ENCODE measurements around the gene KIAA0232. TPM values are rescaled to one million over a fixed set of nuclear protein-coding genes. Genes with fewer than 3 reads are reported as not detected.

Gene KIAA0232
- polyA plus RNA-seq, 3 donors from 2014 or later, result 3.7 to 21.6 (median 5.9) TPM

DNA sequence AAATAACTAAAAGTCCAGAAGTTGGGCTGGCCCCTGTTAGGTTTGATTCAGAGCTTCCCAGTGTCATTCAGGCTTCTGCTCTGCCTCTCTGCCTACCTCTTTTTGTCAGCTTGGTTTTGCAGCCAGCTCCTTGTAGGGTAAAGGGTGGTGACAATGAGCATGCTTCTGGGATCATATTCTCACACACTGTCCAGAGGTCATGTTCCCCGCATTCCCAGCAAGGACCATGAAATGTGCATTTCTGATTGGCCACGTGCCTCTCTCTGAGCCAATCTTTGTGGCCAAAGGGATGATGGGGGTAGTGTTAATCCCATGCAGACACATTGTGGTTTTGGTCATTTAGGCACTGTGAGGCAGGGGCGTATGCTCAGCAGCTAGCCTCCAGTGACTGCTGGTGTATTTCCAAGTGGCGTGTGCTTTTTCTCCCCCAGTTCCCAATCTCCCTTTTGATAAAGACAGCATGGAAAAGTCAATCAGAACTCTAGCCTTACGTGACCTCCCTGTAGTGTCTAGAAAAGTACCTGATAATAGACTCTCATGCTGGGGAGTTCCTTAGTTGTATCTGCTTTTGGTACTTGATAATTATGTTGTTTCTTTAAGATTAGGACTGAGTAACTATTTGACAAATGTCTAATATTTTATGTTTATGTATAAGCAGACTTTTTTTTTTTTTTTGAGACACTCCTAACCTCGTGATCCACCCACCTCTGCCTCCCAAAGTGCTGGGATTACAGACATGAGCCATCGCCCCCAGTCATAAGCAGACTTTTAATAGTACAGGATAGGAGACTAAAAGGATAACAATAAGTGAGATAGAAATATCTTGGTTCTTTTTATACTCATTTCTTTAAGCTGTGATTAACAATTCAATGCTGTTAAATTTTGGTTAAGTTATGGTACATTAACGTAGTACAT lies 57.8 kb downstream of the KIAA0232 start:
- Mint-ChIP-seq H3K4me1 (peaks cover 24 to 41% of the 10 kb centered on the region in 2 donors), H3K9me3 (no peaks in the 10 kb centered on the region), H3K27ac (peak overlapping the region; percentile 6 to 81 (median 64)), H3K36me3 (peaks cover 5 to 17% (median 8%) of the 10 kb centered on the region in 3 donors), H3K27me3 (ENCODE audit: low read depth in 3 of 3) (no peaks in the 10 kb centered on the region), H3K4me3 (no peak overlapping the region)
- no peak for DNase-seq

DNA sequence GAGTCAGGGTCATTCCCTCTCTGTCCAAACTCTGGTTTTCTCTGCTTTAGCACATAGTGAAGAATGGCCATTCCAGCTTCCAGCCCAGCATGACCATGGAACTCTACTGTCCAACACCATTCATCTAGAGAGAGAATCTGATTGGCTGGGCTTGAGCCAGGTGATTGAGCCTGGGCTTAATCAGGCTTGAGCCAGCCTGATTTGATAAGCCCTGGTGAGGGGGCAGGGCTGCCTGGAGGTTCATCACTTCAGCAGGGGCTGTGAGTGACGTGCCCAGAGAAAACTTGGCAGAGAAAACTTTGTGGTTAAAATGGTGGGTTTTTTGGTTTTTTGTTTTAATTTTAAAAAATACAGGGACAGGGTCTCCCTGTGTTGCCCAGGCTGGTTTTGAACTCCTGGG lies 62.5 kb downstream of the KIAA0232 start:
- peaks cover 17 to 53% of the 10 kb centered on the region in 2 donors for H3K4me1 Mint-ChIP-seq
- H3K9me3 Mint-ChIP-seq, result no peaks in the 10 kb centered on the region
- H3K4me3 Mint-ChIP-seq, result no peak overlapping the region
- no peaks in the 10 kb centered on the region for H3K27me3 Mint-ChIP-seq (ENCODE audit: low read depth in 3 of 3)
- no peak for DNase-seq
- peaks cover 4 to 21% (median 10%) of the 10 kb centered on the region in 3 donors for H3K36me3 Mint-ChIP-seq
- no peak overlapping the region for H3K27ac Mint-ChIP-seq

DNA sequence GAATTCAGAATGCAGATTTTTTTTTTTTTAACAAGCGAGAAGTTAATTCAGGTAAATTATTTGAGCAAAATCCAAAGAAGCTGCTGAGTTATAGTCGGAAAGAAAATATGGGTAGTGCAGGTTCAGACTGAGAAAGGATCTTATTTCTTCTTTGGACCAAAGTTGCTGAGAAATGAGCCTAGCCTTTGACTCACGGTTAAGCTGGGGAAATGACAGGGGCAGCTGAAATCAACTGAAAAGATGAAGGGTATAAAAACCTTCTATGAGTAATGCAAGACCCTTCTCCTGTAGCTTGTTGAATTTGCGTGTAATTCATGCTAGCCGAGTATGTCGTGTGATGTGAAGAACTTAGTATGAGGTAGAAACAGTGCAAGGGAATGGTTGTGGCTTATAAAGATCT lies 63.0 kb downstream of the KIAA0232 start:
- Mint-ChIP-seq H3K4me3 (no peak overlapping the region), H3K9me3 (no peaks in the 10 kb centered on the region), H3K36me3 (peaks cover 4 to 22% (median 11%) of the 10 kb centered on the region in 3 donors), H3K27me3 (ENCODE audit: low read depth in 3 of 3) (no peaks in the 10 kb centered on the region), H3K27ac (no peak overlapping the region), H3K4me1 (peaks cover 12 to 48% of the 10 kb centered on the region in 2 donors)
- no peak for DNase-seq

DNA sequence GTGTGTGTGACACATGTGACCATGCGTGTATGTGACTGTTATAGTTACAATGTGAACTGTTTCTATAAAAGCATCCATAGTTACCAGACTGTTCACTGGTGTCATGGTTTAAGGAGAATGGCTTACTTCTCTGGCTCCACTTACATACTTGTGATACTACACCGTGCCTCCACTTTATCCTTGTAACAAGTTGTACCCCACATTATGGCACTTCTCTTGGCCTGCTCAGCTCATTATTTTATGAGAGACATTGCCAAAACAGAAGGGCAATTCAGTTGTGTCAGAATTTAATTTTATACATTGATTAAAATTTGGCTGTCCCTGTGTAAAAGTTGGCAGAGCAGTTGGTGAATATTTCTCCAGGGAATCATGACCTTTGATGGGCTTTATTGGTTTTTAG lies 64.7 kb downstream of the KIAA0232 start:
- Mint-ChIP-seq H3K9me3 (no peaks in the 10 kb centered on the region), H3K4me1 (peaks cover 10 to 40% of the 10 kb centered on the region in 2 donors), H3K27ac (no peak overlapping the region), H3K27me3 (ENCODE audit: low read depth in 3 of 3) (peaks cover 0 to 2% (median 0%) of the 10 kb centered on the region in 3 donors), H3K4me3 (no peak overlapping the region), H3K36me3 (peaks cover 4 to 29% (median 11%) of the 10 kb centered on the region in 3 donors)
- DNase-seq, result no peak

DNA sequence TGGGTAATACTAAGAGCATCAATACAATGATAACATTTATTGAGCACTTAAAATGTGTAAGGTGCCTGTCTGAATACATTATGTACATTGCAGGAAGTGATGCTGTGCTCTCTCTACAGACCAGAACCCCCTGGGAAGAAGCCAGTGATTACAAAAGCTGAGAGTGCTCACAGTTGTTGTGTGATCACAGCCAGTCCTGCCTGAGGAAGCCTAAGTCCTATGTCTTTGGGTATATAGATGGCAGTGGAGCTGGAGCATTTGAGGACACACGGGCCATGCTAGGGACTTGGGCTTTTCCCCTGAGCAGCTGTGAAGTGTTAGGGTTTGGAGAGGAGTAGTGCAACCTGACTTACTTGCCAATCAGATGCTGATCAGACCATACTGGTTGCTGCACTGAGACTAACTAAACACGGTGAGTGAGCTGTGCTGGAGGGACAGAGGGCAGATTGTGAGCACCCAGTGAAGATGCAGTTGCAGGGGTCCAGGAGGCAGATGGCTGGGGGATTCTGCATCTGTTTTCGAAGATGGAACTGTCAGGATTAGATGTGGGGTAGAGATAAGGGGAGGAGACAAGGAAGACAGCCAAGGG lies 66.3 kb downstream of the KIAA0232 start:
- H3K36me3 Mint-ChIP-seq, result peaks cover 4 to 38% (median 11%) of the 10 kb centered on the region in 3 donors
- H3K27me3 Mint-ChIP-seq (ENCODE audit: low read depth in 3 of 3), result peaks cover 0 to 3% (median 0%) of the 10 kb centered on the region in 3 donors
- no peak for DNase-seq
- no peak overlapping the region for H3K4me3 Mint-ChIP-seq
- no peaks in the 10 kb centered on the region for H3K9me3 Mint-ChIP-seq
- H3K27ac Mint-ChIP-seq, result peak overlapping the region in 2 of 6 donors; percentile 1 to 63
- peaks cover 15 to 54% of the 10 kb centered on the region in 2 donors for H3K4me1 Mint-ChIP-seq

DNA sequence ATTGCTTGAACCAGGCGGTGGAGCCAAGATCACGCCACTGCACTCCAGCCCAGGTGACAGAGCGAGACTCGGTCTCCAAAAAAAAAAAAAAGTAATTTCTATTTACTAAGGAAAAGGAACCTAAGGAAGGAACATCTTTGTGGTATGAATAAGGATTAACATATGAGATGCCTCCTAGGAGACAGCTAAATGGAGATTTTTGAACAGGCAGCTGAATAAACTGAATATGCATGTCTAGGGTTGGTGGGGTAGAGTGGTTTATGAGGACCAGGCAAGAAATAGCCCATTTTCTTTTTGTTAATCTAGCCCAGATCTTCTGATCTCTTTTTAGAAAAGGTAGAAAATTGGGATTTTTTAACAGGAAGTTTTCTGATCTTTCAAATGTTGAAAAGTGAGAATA lies 67.2 kb downstream of the KIAA0232 start:
- DNase-seq, result no peak
- H3K27me3 Mint-ChIP-seq (ENCODE audit: low read depth in 3 of 3), result peaks cover 0 to 3% (median 0%) of the 10 kb centered on the region in 3 donors
- peak overlapping the region in 2 of 6 donors; percentile 51 to 57 for H3K27ac Mint-ChIP-seq
- no peak overlapping the region for H3K4me3 Mint-ChIP-seq
- peaks cover 4 to 30% (median 11%) of the 10 kb centered on the region in 3 donors for H3K36me3 Mint-ChIP-seq
- H3K9me3 Mint-ChIP-seq, result no peaks in the 10 kb centered on the region
- peaks cover 23 to 62% of the 10 kb centered on the region in 2 donors for H3K4me1 Mint-ChIP-seq

DNA sequence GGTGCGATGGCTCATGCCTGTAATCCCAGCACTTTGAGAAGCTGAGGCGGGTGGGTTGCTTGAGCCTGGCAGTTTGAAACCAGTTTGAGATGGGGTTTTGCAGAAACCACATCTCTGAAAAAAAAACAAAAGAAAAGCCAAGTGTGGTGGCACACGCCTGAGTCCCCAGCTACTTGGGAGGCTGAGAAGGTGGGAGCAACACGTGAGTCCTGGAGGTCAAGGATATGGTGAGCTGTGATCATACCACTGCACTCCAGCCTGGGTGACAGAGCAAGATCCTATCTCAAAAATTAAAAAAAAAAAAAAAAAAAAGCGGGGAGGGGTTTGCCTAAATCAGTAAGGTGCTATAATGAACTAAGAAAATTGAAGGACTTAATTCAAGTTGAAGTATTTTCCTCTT lies 68.9 kb downstream of the KIAA0232 start:
- peaks cover 31 to 67% of the 10 kb centered on the region in 2 donors for H3K4me1 Mint-ChIP-seq
- no peak overlapping the region for H3K4me3 Mint-ChIP-seq
- peaks cover 4 to 29% (median 11%) of the 10 kb centered on the region in 3 donors for H3K36me3 Mint-ChIP-seq
- H3K9me3 Mint-ChIP-seq, result no peaks in the 10 kb centered on the region
- H3K27me3 Mint-ChIP-seq (ENCODE audit: low read depth in 3 of 3), result peaks cover 0 to 3% (median 0%) of the 10 kb centered on the region in 3 donors
- no peak for DNase-seq
- no peak overlapping the region for H3K27ac Mint-ChIP-seq

DNA sequence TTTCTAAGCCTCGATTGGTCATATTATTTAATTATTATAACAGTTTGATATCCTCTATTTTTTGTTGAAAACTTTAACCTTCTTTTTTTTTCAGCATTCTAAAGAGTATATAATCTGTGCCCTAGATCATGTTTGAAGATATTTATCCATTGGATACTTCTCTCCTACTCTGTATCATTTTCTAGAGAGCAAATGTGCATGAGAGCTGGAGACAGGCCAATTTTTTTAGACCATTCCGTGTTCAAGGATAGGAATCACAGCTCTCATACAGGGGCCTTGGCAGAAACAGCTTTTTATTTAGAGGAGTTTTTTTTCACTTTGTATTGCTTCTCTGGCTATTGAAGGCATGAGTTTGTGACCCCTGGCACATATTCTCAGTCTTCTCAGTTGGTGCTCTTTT lies 69.4 kb downstream of the KIAA0232 start:
- Mint-ChIP-seq H3K36me3 (peaks cover 4 to 29% (median 11%) of the 10 kb centered on the region in 3 donors), H3K27me3 (ENCODE audit: low read depth in 3 of 3) (peaks cover 0 to 3% (median 0%) of the 10 kb centered on the region in 3 donors), H3K9me3 (no peaks in the 10 kb centered on the region), H3K4me3 (no peak overlapping the region), H3K4me1 (peaks cover 32 to 67% of the 10 kb centered on the region in 2 donors), H3K27ac (no peak overlapping the region)
- DNase-seq, result no peak

DNA sequence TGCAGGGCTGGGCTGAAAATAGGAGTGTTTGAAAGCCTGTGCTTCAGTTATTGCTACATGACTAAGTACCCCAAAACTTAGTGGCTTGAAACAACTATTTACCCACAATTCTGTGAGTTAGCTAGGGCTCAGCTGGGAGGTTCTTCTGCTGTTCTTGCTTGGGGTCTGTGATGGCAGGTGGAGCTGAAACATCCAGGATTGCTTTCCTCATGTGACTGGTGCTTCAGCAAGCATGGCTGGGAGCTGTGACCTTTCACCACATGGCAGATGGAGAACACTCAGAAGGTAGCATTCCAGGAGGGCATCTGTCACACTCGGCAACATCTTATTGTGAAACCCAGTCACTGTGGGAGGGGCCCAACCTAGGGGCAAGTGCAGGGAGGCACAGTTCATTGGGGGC lies 70.1 kb downstream of the KIAA0232 start:
- Mint-ChIP-seq H3K9me3 (no peaks in the 10 kb centered on the region), H3K36me3 (peaks cover 7 to 32% (median 11%) of the 10 kb centered on the region in 3 donors), H3K27me3 (ENCODE audit: low read depth in 3 of 3) (peaks cover 0 to 3% (median 0%) of the 10 kb centered on the region in 3 donors), H3K4me1 (peaks cover 33 to 62% of the 10 kb centered on the region in 2 donors), H3K4me3 (no peak overlapping the region), H3K27ac (no peak overlapping the region)
- DNase-seq, result no peak

DNA sequence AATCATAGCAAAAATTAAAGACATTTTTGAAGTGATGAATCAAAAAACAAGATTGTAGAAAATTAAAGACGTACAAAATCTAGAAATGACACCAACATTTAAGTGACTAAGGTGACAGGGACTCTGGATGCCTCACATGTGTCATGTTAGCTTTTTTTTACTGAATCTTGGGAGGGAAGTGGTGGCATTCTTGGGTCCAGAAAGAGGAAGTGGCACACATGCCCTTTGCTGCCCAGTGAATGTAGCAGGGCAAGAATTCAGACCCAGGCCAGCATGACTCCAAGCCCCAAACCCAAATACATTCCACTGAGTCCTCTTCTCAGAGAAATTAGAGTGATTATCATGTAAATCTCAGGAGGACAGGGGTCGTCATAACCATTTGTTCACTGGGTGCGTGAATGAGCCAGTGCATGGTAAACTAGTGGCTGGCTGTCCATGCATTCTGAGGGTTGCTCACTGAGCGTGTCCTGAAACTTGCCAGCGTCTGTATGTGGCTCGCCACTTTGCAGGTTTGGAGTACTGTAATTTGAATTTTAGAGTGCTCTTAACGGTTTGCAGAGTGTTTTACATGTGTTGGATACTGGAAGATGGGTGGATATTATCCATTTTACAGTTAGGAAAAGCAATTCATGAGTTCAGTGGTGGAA lies 71.7 kb downstream of the KIAA0232 start:
- peaks cover 0 to 3% (median 0%) of the 10 kb centered on the region in 3 donors for H3K27me3 Mint-ChIP-seq (ENCODE audit: low read depth in 3 of 3)
- DNase-seq, result no peak
- H3K9me3 Mint-ChIP-seq, result no peaks in the 10 kb centered on the region
- H3K27ac Mint-ChIP-seq, result peak overlapping the region in 2 of 6 donors; percentile 38 to 66
- H3K4me3 Mint-ChIP-seq, result no peak overlapping the region
- peaks cover 28 to 55% of the 10 kb centered on the region in 2 donors for H3K4me1 Mint-ChIP-seq
- H3K36me3 Mint-ChIP-seq, result peaks cover 3 to 31% (median 4%) of the 10 kb centered on the region in 3 donors

DNA sequence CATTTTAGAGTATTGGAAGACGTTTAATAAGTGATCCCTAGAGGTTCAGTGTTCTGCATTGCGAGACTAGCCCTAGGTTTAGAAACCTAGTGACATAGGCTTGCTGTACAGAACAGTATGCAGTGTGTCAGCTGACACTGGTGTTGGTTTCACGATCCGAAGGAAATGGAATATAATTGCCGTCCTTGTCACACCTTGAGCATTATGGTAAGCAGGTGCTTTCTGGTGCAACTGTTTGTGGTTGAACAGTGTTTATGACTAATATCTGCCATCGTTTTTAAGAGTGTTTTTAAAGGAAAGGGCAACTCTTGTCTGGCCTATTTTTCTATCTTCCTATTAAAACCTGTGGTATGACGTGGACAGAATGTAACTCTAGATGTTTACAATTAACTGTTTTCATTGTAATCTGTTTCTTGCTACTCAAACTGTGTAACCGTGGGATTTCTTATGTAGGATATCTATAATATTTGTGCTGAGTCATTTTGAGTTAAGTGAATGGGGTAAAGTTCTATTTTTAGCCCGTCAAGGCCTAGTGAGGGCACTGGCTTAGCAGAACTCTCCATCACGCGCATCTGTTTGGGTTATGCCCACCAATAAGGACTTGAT lies 73.3 kb downstream of the KIAA0232 start:
- H3K27ac Mint-ChIP-seq, result peak overlapping the region; percentile 69 to 90 (median 84)
- peaks cover 0 to 3% (median 0%) of the 10 kb centered on the region in 3 donors for H3K27me3 Mint-ChIP-seq (ENCODE audit: low read depth in 3 of 3)
- H3K4me1 Mint-ChIP-seq, result peaks cover 28 to 50% of the 10 kb centered on the region in 2 donors
- H3K4me3 Mint-ChIP-seq, result peak overlapping the region in 4 of 5 donors; percentile 29 to 38 (median 32)
- no peaks in the 10 kb centered on the region for H3K9me3 Mint-ChIP-seq
- peak; percentile 13 to 31 (median 21) for DNase-seq
- peaks cover under 1 to 37% (median 4%) of the 10 kb centered on the region in 3 donors for H3K36me3 Mint-ChIP-seq

DNA sequence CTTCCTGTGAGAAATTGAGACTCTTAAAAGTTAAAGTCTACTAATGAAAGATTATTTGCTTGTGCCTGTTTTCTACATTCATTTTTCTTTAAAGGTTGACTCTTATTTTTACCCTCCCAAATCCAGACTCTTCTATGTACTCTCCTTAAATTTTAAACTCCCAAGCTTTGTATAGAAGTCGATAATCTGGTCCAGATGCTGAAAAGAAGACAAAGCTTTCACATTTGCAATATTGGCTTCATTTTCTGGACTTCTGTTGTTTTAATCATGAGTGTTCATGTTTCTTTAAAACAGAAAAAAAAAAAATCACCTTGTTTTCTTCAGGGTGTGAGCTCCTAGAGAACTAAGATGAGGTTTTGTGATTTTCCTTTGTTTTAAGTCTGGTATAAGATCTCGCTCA lies 73.9 kb downstream of the KIAA0232 start:
- H3K9me3 Mint-ChIP-seq, result no peaks in the 10 kb centered on the region
- DNase-seq, result no peak
- H3K36me3 Mint-ChIP-seq, result peaks cover 7 to 41% (median 10%) of the 10 kb centered on the region in 3 donors
- H3K4me1 Mint-ChIP-seq, result peaks cover 28 to 45% of the 10 kb centered on the region in 2 donors
- peak overlapping the region in 2 of 5 donors; percentile 19 to 33 for H3K4me3 Mint-ChIP-seq
- peak overlapping the region; percentile 69 to 90 (median 77) for H3K27ac Mint-ChIP-seq
- H3K27me3 Mint-ChIP-seq (ENCODE audit: low read depth in 3 of 3), result peaks cover 0 to 7% (median 0%) of the 10 kb centered on the region in 3 donors
